GM23338 (cell line): ENCODE results near the gene FER.

Source experiments
- CREB1 ChIP-seq: fragments of 250-450 bp; sonication (Bioruptor Pico); IDR thresholded peaks from 2 replicates; pipeline ENCODE4 v1.5.0; 2020; ENCODE audit warnings: low read depth, mild to moderate bottlenecking, moderate library complexity
- EZH2 ChIP-seq: fragments of 200-600 bp; sonication (generic); IDR thresholded peaks from one replicate; pipeline ENCODE4 v1.8.0; 2017; ENCODE audit warnings: antibody characterized with exemption, mild to moderate bottlenecking, low read depth; ENCODE audit not compliant: unreplicated experiment
- EZH2phosphoT487 ChIP-seq: fragments of 200-600 bp; sonication (generic); IDR thresholded peaks from one replicate; pipeline ENCODE4 v1.8.1; 2018; ENCODE audit warnings: antibody characterized with exemption; ENCODE audit not compliant: unreplicated experiment
- JUNB ChIP-seq: IDR thresholded peaks from one replicate; pipeline ENCODE4 v1.6.1; 2016; ENCODE audit warnings: antibody characterized with exemption; ENCODE audit not compliant: unreplicated experiment
- POLR2AphosphoS5 ChIP-seq: IDR thresholded peaks from 2 replicates; pipeline ENCODE4 v1.6.1; 2016; ENCODE audit warnings: antibody characterized with exemption, low read depth
- ZNF114 ChIP-seq: fragments of 250-450 bp; sonication (Bioruptor Pico); IDR thresholded peaks from 2 replicates; pipeline ENCODE4 v1.5.0; 2020; ENCODE audit warnings: mild to moderate bottlenecking, moderate library complexity
- ZNF331 ChIP-seq: fragments of 250-450 bp; sonication (Bioruptor Pico); IDR thresholded peaks from 2 replicates; pipeline ENCODE4 v1.5.0; 2020; ENCODE audit warnings: low read depth, mild to moderate bottlenecking, moderate library complexity
- TF ChIP-seq, protein P1 (sequence below), 2 experiments: fragments of 200-600 bp in 1 of 2; sonication (generic) in 1 of 2; conservative IDR thresholded peaks; 2 replicates each; pipeline versions ENCODE4 v1.5.1 to v1.6.1; 2016 to 2017; ENCODE audit warnings: antibody characterized with exemption in 2 of 2, low read depth in 2 of 2, mild to moderate bottlenecking in 2 of 2, moderate library complexity in 1 of 2
- TF ChIP-seq, protein P2 (sequence below): IDR thresholded peaks from one replicate; pipeline ENCODE4 v1.6.1; 2018; ENCODE audit warnings: antibody characterized with exemption; ENCODE audit not compliant: unreplicated experiment
- TF ChIP-seq, protein P3 (sequence below): fragments of 250-450 bp; sonication (Bioruptor Pico); IDR thresholded peaks from 2 replicates; pipeline ENCODE4 v1.5.0; 2020; ENCODE audit warnings: mild to moderate bottlenecking, moderate library complexity

DNA sequence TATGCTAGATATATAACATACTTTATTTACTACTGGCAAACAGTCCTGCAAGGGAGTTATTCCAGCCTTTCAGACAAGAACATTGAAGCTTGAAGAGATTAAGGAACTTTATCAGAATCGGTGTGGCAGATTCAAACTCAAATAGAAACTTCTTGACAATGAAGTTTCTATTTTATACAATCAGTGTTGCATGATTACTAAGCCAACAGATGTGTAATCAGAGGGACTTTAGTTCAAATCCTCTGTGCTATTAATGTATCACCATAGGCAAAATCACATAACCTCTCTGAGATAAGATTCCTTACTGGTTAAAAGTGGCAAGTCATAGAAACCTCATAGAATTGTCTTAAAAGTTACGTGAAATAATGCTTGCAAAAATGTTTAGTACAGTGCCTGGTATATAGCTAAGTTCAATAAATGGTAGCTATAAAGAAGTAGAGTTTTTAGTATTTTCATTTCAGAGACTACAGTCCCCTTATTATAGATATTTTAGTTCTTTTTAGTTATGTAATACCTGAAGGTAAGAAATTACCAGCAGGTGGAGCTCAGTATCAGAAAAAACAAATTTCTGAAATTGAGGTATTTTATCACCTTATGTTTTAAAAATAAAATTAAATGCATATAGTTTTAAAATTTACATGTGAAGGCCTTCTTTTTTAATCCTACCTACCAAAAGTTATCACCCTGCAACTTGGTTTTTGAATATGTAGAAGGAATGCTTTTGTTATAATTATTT, 172.1 kb downstream of the FER start:
- TF ChIP-seq, protein P1, sequence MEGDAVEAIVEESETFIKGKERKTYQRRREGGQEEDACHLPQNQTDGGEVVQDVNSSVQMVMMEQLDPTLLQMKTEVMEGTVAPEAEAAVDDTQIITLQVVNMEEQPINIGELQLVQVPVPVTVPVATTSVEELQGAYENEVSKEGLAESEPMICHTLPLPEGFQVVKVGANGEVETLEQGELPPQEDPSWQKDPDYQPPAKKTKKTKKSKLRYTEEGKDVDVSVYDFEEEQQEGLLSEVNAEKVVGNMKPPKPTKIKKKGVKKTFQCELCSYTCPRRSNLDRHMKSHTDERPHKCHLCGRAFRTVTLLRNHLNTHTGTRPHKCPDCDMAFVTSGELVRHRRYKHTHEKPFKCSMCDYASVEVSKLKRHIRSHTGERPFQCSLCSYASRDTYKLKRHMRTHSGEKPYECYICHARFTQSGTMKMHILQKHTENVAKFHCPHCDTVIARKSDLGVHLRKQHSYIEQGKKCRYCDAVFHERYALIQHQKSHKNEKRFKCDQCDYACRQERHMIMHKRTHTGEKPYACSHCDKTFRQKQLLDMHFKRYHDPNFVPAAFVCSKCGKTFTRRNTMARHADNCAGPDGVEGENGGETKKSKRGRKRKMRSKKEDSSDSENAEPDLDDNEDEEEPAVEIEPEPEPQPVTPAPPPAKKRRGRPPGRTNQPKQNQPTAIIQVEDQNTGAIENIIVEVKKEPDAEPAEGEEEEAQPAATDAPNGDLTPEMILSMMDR (conservative IDR thresholded peaks at IDR 0.05; ENCODE audit: low read depth in 2 of 2), result peak in 1 of 2 experiments; percentile 57; a peak in 3 of 4 replicates
- TF ChIP-seq EZH2 (no peak), EZH2phosphoT487 (no peak), CREB1 (CRISPR knock-in tag) (no peak), POLR2AphosphoS5 (no peak), ZNF114 (no peak), JUNB (no peak), ZNF331 (CRISPR knock-in tag) (no peak)
- TF ChIP-seq, protein P2, sequence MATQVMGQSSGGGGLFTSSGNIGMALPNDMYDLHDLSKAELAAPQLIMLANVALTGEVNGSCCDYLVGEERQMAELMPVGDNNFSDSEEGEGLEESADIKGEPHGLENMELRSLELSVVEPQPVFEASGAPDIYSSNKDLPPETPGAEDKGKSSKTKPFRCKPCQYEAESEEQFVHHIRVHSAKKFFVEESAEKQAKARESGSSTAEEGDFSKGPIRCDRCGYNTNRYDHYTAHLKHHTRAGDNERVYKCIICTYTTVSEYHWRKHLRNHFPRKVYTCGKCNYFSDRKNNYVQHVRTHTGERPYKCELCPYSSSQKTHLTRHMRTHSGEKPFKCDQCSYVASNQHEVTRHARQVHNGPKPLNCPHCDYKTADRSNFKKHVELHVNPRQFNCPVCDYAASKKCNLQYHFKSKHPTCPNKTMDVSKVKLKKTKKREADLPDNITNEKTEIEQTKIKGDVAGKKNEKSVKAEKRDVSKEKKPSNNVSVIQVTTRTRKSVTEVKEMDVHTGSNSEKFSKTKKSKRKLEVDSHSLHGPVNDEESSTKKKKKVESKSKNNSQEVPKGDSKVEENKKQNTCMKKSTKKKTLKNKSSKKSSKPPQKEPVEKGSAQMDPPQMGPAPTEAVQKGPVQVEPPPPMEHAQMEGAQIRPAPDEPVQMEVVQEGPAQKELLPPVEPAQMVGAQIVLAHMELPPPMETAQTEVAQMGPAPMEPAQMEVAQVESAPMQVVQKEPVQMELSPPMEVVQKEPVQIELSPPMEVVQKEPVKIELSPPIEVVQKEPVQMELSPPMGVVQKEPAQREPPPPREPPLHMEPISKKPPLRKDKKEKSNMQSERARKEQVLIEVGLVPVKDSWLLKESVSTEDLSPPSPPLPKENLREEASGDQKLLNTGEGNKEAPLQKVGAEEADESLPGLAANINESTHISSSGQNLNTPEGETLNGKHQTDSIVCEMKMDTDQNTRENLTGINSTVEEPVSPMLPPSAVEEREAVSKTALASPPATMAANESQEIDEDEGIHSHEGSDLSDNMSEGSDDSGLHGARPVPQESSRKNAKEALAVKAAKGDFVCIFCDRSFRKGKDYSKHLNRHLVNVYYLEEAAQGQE, result no peak
- TF ChIP-seq, protein P3, sequence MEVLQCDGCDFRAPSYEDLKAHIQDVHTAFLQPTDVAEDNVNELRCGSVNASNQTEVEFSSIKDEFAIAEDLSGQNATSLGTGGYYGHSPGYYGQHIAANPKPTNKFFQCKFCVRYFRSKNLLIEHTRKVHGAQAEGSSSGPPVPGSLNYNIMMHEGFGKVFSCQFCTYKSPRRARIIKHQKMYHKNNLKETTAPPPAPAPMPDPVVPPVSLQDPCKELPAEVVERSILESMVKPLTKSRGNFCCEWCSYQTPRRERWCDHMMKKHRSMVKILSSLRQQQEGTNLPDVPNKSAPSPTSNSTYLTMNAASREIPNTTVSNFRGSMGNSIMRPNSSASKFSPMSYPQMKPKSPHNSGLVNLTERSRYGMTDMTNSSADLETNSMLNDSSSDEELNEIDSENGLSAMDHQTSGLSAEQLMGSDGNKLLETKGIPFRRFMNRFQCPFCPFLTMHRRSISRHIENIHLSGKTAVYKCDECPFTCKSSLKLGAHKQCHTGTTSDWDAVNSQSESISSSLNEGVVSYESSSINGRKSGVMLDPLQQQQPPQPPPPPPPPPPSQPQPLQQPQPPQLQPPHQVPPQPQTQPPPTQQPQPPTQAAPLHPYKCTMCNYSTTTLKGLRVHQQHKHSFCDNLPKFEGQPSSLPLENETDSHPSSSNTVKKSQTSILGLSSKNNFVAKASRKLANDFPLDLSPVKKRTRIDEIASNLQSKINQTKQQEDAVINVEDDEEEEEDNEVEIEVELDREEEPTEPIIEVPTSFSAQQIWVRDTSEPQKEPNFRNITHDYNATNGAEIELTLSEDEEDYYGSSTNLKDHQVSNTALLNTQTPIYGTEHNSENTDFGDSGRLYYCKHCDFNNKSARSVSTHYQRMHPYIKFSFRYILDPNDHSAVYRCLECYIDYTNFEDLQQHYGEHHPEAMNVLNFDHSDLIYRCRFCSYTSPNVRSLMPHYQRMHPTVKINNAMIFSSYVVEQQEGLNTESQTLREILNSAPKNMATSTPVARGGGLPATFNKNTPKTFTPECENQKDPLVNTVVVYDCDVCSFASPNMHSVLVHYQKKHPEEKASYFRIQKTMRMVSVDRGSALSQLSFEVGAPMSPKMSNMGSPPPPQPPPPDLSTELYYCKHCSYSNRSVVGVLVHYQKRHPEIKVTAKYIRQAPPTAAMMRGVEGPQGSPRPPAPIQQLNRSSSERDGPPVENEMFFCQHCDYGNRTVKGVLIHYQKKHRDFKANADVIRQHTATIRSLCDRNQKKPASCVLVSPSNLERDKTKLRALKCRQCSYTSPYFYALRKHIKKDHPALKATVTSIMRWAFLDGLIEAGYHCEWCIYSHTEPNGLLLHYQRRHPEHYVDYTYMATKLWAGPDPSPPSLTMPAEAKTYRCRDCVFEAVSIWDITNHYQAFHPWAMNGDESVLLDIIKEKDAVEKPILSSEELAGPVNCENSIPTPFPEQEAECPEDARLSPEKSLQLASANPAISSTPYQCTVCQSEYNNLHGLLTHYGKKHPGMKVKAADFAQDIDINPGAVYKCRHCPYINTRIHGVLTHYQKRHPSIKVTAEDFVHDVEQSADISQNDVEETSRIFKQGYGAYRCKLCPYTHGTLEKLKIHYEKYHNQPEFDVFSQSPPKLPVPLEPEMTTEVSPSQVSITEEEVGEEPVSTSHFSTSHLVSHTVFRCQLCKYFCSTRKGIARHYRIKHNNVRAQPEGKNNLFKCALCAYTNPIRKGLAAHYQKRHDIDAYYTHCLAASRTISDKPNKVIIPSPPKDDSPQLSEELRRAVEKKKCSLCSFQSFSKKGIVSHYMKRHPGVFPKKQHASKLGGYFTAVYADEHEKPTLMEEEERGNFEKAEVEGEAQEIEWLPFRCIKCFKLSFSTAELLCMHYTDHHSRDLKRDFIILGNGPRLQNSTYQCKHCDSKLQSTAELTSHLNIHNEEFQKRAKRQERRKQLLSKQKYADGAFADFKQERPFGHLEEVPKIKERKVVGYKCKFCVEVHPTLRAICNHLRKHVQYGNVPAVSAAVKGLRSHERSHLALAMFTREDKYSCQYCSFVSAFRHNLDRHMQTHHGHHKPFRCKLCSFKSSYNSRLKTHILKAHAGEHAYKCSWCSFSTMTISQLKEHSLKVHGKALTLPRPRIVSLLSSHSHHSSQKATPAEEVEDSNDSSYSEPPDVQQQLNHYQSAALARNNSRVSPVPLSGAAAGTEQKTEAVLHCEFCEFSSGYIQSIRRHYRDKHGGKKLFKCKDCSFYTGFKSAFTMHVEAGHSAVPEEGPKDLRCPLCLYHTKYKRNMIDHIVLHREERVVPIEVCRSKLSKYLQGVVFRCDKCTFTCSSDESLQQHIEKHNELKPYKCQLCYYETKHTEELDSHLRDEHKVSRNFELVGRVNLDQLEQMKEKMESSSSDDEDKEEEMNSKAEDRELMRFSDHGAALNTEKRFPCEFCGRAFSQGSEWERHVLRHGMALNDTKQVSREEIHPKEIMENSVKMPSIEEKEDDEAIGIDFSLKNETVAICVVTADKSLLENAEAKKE (CRISPR knock-in tag), result no peak
